ENCODE results near the gene TKTL1. TPM values are rescaled to one million over a fixed set of nuclear protein-coding genes. Genes with fewer than 3 reads are reported as not detected.
A peak's percentile ranks its signal among the peaks of the same experiment; 100 is the strongest.

The TKTL1 gene
- total RNA-seq, 4 donors from 2014 or later, result 0.31 TPM; not detected in 2

GRCh38 chrX:154358829-154359228, 63.2 kb downstream of the TKTL1 start:
- TF ChIP-seq POLR2AphosphoS5 (IDR thresholded peaks at IDR 0.05) (no peak), POLR2A (IDR thresholded peaks at IDR 0.05) (no peak), EP300 (IDR thresholded peaks at IDR 0.05) (no peak), CTCF (IDR thresholded peaks at IDR 0.05) (no peak)
- Histone ChIP-seq H3K36me3 (peaks cover 0 to 94% of the 10 kb centered on the region in 2 donors), H3K4me3 (no peak overlapping the region), H3K4me1 (peaks cover 0 to 71% (median 0%) of the 10 kb centered on the region in 3 donors), H3K9me3 (no peaks in the 10 kb centered on the region), H3K27ac (peak overlapping the region; percentile 44 to 99 (median 86)), H3K27me3 (no peaks in the 10 kb centered on the region)
- no peak for ATAC-seq
- WGBS, 2 donors (ENCODE audit: low coverage in 1 of 2), result 80% methylated on average over 1 of the region's 6 CpGs; no CpG with 5 or more reads in 1 of the 2 donors

- Histone ChIP-seq H3K4me3 (no peak overlapping the region), H3K27me3 (no peaks in the 10 kb centered on the region), H3K27ac (peak overlapping the region; percentile 44 to 99 (median 86)), H3K9me3 (no peaks in the 10 kb centered on the region), H3K4me1 (peaks cover 0 to 78% (median 0%) of the 10 kb centered on the region in 3 donors), H3K36me3 (peaks cover 0 to 94% of the 10 kb centered on the region in 2 donors)
- ATAC-seq, result no peak
- no peak for TF ChIP-seq POLR2AphosphoS5 (IDR thresholded peaks at IDR 0.05)
- TF ChIP-seq POLR2A (IDR thresholded peaks at IDR 0.05), result no peak
- no peak for TF ChIP-seq CTCF (IDR thresholded peaks at IDR 0.05)
- no peak for TF ChIP-seq EP300 (IDR thresholded peaks at IDR 0.05)
- WGBS, 2 donors (ENCODE audit: low coverage in 1 of 2), result 42% methylated on average over 12 of the region's 41 CpGs; no CpG with 5 or more reads in 1 of the 2 donors
Observed at GRCh38 chrX:154359362-154360154, 64.0 kb downstream of the TKTL1 start.

- TF ChIP-seq POLR2AphosphoS5 (IDR thresholded peaks at IDR 0.05), result peak; percentile 26
- no peak for TF ChIP-seq POLR2A (IDR thresholded peaks at IDR 0.05)
- peak overlapping the region; percentile 55 to 99 (median 86) for H3K27ac ChIP-seq
- no peaks in the 10 kb centered on the region for H3K27me3 ChIP-seq
- H3K4me3 ChIP-seq, result no peak overlapping the region
- H3K36me3 ChIP-seq, result peaks cover 0 to 94% of the 10 kb centered on the region in 2 donors
- peaks cover 0 to 85% (median 0%) of the 10 kb centered on the region in 3 donors for H3K4me1 ChIP-seq
- H3K9me3 ChIP-seq, result no peaks in the 10 kb centered on the region
- ATAC-seq, result no peak
- 80 to 88% methylated on average over 1 to 10 of the region's 34 CpGs for WGBS, 2 donors (ENCODE audit: low coverage in 1 of 2)
Observed at GRCh38 chrX:154360155-154360713, 64.6 kb downstream of the TKTL1 start.

- no peaks in the 10 kb centered on the region for H3K27me3 ChIP-seq
- no peak for ATAC-seq
- peaks cover 0 to 87% (median 0%) of the 10 kb centered on the region in 3 donors for H3K4me1 ChIP-seq
- no peak overlapping the region for H3K4me3 ChIP-seq
- peak overlapping the region; percentile 76 to 99 (median 94) for H3K27ac ChIP-seq
- H3K36me3 ChIP-seq, result peaks cover 0 to 94% of the 10 kb centered on the region in 2 donors
- WGBS, 2 donors (ENCODE audit: low coverage in 1 of 2), result no CpG with 5 or more reads among the region's 30 CpGs
- H3K9me3 ChIP-seq, result no peaks in the 10 kb centered on the region
- TF ChIP-seq POLR2A (IDR thresholded peaks at IDR 0.05) (no peak), EP300 (IDR thresholded peaks at IDR 0.05) (no peak), POLR2AphosphoS5 (IDR thresholded peaks at IDR 0.05) (peak; percentile 3), CTCF (IDR thresholded peaks at IDR 0.05) (no peak)
Observed at GRCh38 chrX:154362085-154362742, 66.6 kb downstream of the TKTL1 start.
